ENCODE measurements around the gene EPO. TPM values are rescaled to one million over a fixed set of nuclear protein-coding genes. Genes with fewer than 3 reads are reported as not detected.
"Not testable (repeated sequence)": the region's sequence is repeated elsewhere in the genome, so short reads cannot be mapped to it uniquely, and the experiment has no call there.

EPO gene
- total RNA-seq, 2 donors from 2014 or later = not detected

- Histone ChIP-seq H3K27ac (no peak overlapping the region), H3K4me1 (ENCODE audit: control insufficient read depth in 1 of 2, low read depth in 2 of 2) (peaks cover 13 to 27% of the 10 kb centered on the region in 2 donors), H3K4me3 (peak overlapping the region; percentile 97), H3K27me3 (replicated peaks; ENCODE audit: insufficient read depth) (no peaks in the 10 kb centered on the region), H3K36me3 (peaks cover 4% of the 10 kb centered on the region), H3K9me3 (no peaks in the 10 kb centered on the region)
- no peak for TF ChIP-seq CTCF (IDR thresholded peaks at IDR 0.05)
- ATAC-seq (ENCODE audit: insufficient number of reproducible peaks, low FRiP score, low read depth) = no peak
- no peak for DNase-seq (ENCODE audit: low spot score)
These were observed 13.5 kb upstream of the EPO start for GRCh38 chr7:100706672-100707311.

- Histone ChIP-seq H3K9me3 (no peaks in the 10 kb centered on the region), H3K4me3 (no peak overlapping the region), H3K27ac (no peak overlapping the region), H3K36me3 (peaks cover 4% of the 10 kb centered on the region), H3K27me3 (replicated peaks; ENCODE audit: insufficient read depth) (no peaks in the 10 kb centered on the region), H3K4me1 (ENCODE audit: control insufficient read depth in 1 of 2, low read depth in 2 of 2) (peaks cover 13 to 27% of the 10 kb centered on the region in 2 donors)
- TF ChIP-seq CTCF (IDR thresholded peaks at IDR 0.05) = no peak
- no peak for ATAC-seq (ENCODE audit: insufficient number of reproducible peaks, low FRiP score, low read depth)
- no peak for DNase-seq (ENCODE audit: low spot score)
These were observed 11.9 kb upstream of the EPO start for GRCh38 chr7:100708395-100708794.

- H3K4me3 ChIP-seq = no peak overlapping the region
- no peak overlapping the region for H3K27ac ChIP-seq
- DNase-seq (ENCODE audit: low spot score) (no peak), ATAC-seq (ENCODE audit: insufficient number of reproducible peaks, low FRiP score, low read depth) (no peak)
- no peak for TF ChIP-seq CTCF (IDR thresholded peaks at IDR 0.05)
- peaks cover 4% of the 10 kb centered on the region for H3K36me3 ChIP-seq
- peaks cover 6 to 21% of the 10 kb centered on the region in 2 donors for H3K4me1 ChIP-seq (ENCODE audit: control insufficient read depth in 1 of 2, low read depth in 2 of 2)
- no peaks in the 10 kb centered on the region for H3K27me3 ChIP-seq (replicated peaks; ENCODE audit: insufficient read depth)
- no peaks in the 10 kb centered on the region for H3K9me3 ChIP-seq
These were observed 9.8 kb upstream of the EPO start for GRCh38 chr7:100710452-100710851.

- Histone ChIP-seq H3K27ac (no peak overlapping the region), H3K9me3 (no peaks in the 10 kb centered on the region), H3K27me3 (replicated peaks; ENCODE audit: insufficient read depth) (no peaks in the 10 kb centered on the region), H3K4me3 (no peak overlapping the region), H3K36me3 (peaks cover 4% of the 10 kb centered on the region), H3K4me1 (ENCODE audit: control insufficient read depth in 1 of 2, low read depth in 2 of 2) (peaks cover 6 to 21% of the 10 kb centered on the region in 2 donors)
- ATAC-seq (ENCODE audit: insufficient number of reproducible peaks, low FRiP score, low read depth) = no peak
- no peak for DNase-seq (ENCODE audit: low spot score)
- no peak for TF ChIP-seq CTCF (IDR thresholded peaks at IDR 0.05)
These were observed 8.9 kb upstream of the EPO start for GRCh38 chr7:100711369-100711768.

GRCh38 chr7:100714725-100715124 lies 5.5 kb upstream of the EPO start:
- Histone ChIP-seq H3K4me3 (no peak overlapping the region), H3K27me3 (replicated peaks; ENCODE audit: insufficient read depth) (no peaks in the 10 kb centered on the region), H3K9me3 (no peaks in the 10 kb centered on the region), H3K4me1 (ENCODE audit: control insufficient read depth in 1 of 2, low read depth in 2 of 2) (peaks cover 0 to 7% of the 10 kb centered on the region in 2 donors), H3K27ac (no peak overlapping the region), H3K36me3 (no peaks in the 10 kb centered on the region)
- ATAC-seq (ENCODE audit: insufficient number of reproducible peaks, low FRiP score, low read depth) (no peak), DNase-seq (ENCODE audit: low spot score) (no peak)
- TF ChIP-seq CTCF (IDR thresholded peaks at IDR 0.05) = no peak

- not testable (repeated sequence) for ATAC-seq (ENCODE audit: insufficient number of reproducible peaks, low FRiP score, low read depth)
These were observed 3.2 kb upstream of the EPO start for GRCh38 chr7:100717073-100717472.

More at GRCh38 chr7:100717073-100717472, 3.2 kb upstream of the EPO start:
- not testable (repeated sequence) for H3K9me3 ChIP-seq; DNase-seq (ENCODE audit: low spot score); H3K27ac ChIP-seq; H3K4me3 ChIP-seq; H3K27me3 ChIP-seq (replicated peaks; ENCODE audit: insufficient read depth); H3K36me3 ChIP-seq
- peaks cover 0 to 10% of the 10 kb centered on the region in 2 donors for H3K4me1 ChIP-seq (ENCODE audit: control insufficient read depth in 1 of 2, low read depth in 2 of 2)

All from thoracic aorta (tissue), 2 donors.